Bronchial smooth muscle cell (primary cell): ENCODE results near the gene VEZT. TPM values are rescaled to one million over a fixed set of nuclear protein-coding genes. Genes with fewer than 3 reads are reported as not detected.

ENCODE experiments used
- total RNA-seq: library from RNA; depleted of rRNA; stranded (reverse); fragments of >200 nt; gene quantifications from 2 replicates; pipeline ENCODE4 v1.2.1, GENCODE V29; 2014

VEZT gene
- total RNA-seq: 44.5 and 55.0 TPM in 2 replicates

GRCh38 chr12:95217377-95218149, at the start of gene VEZT, which contains the start of gene FGD6:
Gene VEZT (plus strand): TSS chr12:95217807. CDS start chr12:95217851, 44 bp downstream.
Gene FGD6 (minus strand): TSS chr12:95217467. CDS start chr12:95217240, 227 bp downstream.

Other genes starting within 250 kb of the VEZT start
- gene NDUFA12, start 214.1 kb upstream of the VEZT start, total RNA-seq: 92.8 and 118 TPM in 2 replicates
- 14.7 and 17.7 TPM in 2 replicates for gene NR2C1, start 144.2 kb upstream of the VEZT start, total RNA-seq
- gene FGD6, start 340 bp upstream of the VEZT start, total RNA-seq: 4.7 and 7.3 TPM in 2 replicates